Neural progenitor cell (in vitro differentiated cells): ENCODE measurements around the gene HELZ2.

Source experiments
- CTCF ChIP-seq: fragments of 200-600 bp; sonication (generic); IDR thresholded peaks from 2 replicates; pipeline ENCODE4 v1.5.1; 2017; ENCODE audit warnings: antibody characterized with exemption, mild to moderate bottlenecking
- EZH2 ChIP-seq: fragments of 200-600 bp; sonication (generic); IDR thresholded peaks from 2 replicates; pipeline ENCODE4 v1.6.1; 2017; ENCODE audit warnings: antibody characterized with exemption, mild to moderate bottlenecking, moderate library complexity

DNA sequence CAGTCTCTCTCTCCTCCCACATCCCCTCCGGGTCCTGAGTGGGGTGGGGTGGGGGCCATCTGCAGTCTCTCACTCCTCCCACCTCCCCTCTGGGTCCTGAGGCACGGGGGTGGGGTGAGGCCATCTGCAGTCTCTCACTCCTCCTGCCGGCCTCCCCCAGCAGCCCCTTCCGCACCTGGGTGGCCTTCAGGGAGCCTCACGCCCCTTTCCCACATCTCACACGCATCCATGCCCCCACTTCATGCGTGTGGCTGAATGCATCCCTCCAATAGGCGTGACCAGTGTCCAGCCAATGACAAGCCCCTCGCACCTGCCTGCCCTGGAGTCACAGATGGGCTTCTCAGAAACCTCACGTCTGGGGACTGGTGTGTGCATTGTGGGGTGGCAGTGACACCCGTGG, 25.5 kb downstream of the HELZ2 start:
- TF ChIP-seq CTCF, result no peak
- TF ChIP-seq EZH2, result no peak
